ENCODE measurements around the gene NANS. TPM values are rescaled to one million over a fixed set of nuclear protein-coding genes. Genes with fewer than 3 reads are reported as not detected.

NANS gene
- total and polyA plus RNA-seq, 2 of the 13 experiments (the other 11 are each of a cell fraction or from before 2014, with no cell fraction given) = 86.9 to 203 TPM

DNA sequence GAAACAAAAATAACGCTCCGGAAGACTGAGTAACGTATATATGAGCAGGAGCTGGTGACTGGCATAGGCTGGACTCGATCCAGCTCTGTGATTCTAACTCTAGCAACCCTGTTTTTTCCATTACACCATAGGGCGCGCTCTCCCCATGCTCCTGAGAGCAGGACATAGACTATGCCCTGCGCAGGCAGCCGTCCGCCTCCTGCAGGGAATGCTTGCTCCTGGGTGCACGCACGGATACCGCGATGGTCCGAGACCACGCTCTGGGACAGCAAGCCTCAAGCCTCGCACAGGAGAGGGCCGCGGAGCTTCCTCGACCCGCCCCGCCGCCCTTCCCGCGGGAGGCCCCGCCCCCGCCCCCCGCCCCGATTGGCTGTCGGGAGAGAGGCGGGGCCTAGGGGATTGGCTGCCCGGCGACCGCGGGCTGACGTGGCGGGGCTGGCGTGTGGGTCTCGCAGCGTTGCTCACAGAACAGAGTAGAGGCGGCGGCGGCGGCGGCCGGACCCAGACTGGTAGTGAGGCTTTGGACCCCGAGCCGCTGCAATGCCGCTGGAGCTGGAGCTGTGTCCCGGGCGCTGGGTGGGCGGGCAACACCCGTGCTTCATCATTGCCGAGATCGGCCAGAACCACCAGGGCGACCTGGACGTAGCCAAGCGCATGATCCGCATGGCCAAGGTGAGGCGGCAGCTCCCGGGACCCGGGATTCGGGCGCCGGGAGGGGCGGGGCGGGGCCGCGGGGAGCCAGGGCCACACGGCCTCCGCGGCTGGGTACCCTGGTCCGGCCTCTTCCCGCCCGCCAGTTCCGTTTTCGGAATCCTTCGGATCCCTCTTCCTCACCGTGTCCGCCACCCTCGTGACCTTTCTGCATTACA lies at the start of gene NANS (continued):
- TF ChIP-seq, protein P1, sequence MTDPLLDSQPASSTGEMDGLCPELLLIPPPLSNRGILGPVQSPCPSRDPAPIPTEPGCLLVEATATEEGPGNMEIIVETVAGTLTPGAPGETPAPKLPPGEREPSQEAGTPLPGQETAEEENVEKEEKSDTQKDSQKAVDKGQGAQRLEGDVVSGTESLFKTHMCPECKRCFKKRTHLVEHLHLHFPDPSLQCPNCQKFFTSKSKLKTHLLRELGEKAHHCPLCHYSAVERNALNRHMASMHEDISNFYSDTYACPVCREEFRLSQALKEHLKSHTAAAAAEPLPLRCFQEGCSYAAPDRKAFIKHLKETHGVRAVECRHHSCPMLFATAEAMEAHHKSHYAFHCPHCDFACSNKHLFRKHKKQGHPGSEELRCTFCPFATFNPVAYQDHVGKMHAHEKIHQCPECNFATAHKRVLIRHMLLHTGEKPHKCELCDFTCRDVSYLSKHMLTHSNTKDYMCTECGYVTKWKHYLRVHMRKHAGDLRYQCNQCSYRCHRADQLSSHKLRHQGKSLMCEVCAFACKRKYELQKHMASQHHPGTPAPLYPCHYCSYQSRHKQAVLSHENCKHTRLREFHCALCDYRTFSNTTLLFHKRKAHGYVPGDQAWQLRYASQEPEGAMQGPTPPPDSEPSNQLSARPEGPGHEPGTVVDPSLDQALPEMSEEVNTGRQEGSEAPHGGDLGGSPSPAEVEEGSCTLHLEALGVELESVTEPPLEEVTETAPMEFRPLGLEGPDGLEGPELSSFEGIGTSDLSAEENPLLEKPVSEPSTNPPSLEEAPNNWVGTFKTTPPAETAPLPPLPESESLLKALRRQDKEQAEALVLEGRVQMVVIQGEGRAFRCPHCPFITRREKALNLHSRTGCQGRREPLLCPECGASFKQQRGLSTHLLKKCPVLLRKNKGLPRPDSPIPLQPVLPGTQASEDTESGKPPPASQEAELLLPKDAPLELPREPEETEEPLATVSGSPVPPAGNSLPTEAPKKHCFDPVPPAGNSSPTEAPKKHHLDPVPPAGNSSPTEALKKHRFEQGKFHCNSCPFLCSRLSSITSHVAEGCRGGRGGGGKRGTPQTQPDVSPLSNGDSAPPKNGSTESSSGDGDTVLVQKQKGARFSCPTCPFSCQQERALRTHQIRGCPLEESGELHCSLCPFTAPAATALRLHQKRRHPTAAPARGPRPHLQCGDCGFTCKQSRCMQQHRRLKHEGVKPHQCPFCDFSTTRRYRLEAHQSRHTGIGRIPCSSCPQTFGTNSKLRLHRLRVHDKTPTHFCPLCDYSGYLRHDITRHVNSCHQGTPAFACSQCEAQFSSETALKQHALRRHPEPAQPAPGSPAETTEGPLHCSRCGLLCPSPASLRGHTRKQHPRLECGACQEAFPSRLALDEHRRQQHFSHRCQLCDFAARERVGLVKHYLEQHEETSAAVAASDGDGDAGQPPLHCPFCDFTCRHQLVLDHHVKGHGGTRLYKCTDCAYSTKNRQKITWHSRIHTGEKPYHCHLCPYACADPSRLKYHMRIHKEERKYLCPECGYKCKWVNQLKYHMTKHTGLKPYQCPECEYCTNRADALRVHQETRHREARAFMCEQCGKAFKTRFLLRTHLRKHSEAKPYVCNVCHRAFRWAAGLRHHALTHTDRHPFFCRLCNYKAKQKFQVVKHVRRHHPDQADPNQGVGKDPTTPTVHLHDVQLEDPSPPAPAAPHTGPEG (CRISPR knock-in tag; IDR thresholded peaks at IDR 0.05) = peak; percentile 41
- TF ChIP-seq ZBTB8A (CRISPR knock-in tag; IDR thresholded peaks at IDR 0.05; ENCODE audit: borderline replicate concordance, low read depth) (no peak), SMARCC2 (IDR thresholded peaks at IDR 0.05) (no peak), ZBTB42 (CRISPR knock-in tag; IDR thresholded peaks at IDR 0.05) (no peak), ZNF136 (CRISPR knock-in tag; IDR thresholded peaks at IDR 0.05; ENCODE audit: low read depth) (0 out of 2 replicates have a peak, but pooled peaks have one; percentile 49), ATF6 (CRISPR knock-in tag; conservative IDR thresholded peaks at IDR 0.05) (no peak), ZKSCAN1 (IDR thresholded peaks at IDR 0.05; ENCODE audit: low read length) (no peak), ATF2 (CRISPR knock-in tag; IDR thresholded peaks at IDR 0.05) (no peak; the same call in 1 of the 2 replicates)
- TF ChIP-seq, protein P2, sequence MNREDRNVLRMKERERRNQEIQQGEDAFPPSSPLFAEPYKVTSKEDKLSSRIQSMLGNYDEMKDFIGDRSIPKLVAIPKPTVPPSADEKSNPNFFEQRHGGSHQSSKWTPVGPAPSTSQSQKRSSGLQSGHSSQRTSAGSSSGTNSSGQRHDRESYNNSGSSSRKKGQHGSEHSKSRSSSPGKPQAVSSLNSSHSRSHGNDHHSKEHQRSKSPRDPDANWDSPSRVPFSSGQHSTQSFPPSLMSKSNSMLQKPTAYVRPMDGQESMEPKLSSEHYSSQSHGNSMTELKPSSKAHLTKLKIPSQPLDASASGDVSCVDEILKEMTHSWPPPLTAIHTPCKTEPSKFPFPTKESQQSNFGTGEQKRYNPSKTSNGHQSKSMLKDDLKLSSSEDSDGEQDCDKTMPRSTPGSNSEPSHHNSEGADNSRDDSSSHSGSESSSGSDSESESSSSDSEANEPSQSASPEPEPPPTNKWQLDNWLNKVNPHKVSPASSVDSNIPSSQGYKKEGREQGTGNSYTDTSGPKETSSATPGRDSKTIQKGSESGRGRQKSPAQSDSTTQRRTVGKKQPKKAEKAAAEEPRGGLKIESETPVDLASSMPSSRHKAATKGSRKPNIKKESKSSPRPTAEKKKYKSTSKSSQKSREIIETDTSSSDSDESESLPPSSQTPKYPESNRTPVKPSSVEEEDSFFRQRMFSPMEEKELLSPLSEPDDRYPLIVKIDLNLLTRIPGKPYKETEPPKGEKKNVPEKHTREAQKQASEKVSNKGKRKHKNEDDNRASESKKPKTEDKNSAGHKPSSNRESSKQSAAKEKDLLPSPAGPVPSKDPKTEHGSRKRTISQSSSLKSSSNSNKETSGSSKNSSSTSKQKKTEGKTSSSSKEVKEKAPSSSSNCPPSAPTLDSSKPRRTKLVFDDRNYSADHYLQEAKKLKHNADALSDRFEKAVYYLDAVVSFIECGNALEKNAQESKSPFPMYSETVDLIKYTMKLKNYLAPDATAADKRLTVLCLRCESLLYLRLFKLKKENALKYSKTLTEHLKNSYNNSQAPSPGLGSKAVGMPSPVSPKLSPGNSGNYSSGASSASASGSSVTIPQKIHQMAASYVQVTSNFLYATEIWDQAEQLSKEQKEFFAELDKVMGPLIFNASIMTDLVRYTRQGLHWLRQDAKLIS (CRISPR knock-in tag; IDR thresholded peaks at IDR 0.05) = no peak
- TF ChIP-seq, protein P3, sequence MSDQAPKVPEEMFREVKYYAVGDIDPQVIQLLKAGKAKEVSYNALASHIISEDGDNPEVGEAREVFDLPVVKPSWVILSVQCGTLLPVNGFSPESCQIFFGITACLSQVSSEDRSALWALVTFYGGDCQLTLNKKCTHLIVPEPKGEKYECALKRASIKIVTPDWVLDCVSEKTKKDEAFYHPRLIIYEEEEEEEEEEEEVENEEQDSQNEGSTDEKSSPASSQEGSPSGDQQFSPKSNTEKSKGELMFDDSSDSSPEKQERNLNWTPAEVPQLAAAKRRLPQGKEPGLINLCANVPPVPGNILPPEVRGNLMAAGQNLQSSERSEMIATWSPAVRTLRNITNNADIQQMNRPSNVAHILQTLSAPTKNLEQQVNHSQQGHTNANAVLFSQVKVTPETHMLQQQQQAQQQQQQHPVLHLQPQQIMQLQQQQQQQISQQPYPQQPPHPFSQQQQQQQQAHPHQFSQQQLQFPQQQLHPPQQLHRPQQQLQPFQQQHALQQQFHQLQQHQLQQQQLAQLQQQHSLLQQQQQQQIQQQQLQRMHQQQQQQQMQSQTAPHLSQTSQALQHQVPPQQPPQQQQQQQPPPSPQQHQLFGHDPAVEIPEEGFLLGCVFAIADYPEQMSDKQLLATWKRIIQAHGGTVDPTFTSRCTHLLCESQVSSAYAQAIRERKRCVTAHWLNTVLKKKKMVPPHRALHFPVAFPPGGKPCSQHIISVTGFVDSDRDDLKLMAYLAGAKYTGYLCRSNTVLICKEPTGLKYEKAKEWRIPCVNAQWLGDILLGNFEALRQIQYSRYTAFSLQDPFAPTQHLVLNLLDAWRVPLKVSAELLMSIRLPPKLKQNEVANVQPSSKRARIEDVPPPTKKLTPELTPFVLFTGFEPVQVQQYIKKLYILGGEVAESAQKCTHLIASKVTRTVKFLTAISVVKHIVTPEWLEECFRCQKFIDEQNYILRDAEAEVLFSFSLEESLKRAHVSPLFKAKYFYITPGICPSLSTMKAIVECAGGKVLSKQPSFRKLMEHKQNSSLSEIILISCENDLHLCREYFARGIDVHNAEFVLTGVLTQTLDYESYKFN (CRISPR knock-in tag; conservative IDR thresholded peaks at IDR 0.05) = no peak; the same call in 1 of the 2 replicates

All from HepG2 (cell line).